ENCODE data around the gene CHCHD4.
"Not testable (repeated sequence)": the region's sequence is repeated elsewhere in the genome, so short reads cannot be mapped to it uniquely, and the experiment has no call there.

The CHCHD4 gene

DNA sequence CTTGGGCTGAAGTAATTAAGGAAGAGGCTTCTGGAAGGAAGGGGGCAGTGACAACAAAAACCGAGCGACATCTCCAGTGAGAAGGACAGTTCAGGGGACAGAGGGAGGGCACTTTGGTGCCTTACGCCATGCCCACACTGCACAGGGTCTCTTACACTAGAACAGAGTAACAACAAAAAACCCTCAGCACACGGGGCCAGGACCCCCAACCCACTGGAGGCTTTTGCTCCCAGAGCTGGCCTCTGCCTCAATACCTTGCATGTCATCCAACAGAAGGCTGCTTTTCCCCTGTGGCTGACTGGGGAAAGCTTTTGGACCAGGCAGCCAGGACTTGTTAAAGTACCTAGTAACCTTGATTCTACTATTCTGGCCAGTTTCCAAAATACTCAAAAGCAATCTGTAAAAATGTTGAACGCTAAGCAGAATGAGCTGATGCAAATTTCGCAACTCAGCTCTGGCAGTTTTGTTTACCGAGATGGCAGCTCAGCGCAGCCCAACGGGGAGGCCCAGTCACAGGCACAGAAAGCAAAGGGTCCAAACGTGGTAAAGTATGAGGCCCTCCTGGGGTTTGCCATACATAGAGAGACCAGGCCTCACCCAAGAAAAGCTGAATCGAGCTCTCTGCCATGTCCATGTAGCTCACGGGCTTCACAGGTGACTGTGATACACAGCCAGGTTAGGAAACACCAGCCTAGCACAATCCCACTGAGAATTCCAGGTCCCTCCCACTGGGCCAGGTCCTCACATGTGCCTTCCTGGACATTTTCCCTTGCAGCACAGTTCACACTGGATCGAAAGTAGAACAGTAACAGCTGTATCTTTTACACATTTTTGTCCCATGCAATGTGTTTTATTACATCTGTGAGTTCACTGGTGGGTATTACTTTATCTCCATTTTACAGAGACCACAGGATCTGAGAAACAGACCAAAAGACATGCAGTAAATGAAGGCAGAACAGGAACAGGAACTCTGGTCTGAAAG lies 6.0 kb downstream of the CHCHD4 start:
- no peak for DNase-seq

DNA sequence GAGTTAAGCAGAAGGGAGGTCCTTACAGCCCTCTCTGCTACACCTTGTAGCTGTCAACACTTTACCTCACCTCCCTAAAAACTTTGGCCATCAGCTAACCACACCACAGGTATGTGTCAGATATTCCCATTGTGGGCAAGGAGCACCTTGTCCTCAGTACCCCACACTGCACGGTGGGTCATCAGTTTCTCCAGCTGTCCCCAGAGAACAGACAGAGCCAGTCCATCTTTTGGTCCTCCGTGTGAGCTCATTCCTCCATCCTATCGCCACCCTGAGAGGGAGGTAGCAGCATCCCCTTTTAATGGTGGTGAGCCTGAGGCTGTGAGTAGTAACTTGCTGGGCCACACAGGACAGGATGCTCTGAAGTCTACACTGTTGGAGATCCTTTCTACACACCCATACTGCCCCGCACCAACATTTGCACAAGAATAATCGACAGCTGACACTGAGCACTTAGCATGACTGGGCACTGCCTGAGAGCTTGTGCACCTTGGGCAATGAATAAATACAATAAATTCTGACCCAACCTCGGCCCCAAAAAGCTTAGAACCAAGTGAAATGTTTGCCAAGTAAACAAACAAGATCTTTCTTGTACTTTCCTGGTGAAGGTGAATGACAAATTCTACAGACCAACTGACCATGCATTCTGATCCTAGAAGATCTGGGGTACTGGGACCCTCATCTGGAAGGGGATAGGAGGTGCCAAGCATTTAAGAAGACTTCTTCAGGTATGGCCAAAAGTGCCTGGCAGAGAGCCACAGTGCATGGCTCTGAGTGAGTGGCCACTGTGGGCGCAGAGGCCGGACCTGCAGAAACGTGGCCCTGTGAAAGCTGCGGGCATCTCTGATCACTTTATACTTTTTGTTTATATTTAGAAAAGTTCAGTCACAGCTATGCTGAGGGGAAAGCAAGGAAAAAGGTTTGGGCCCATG lies 6.9 kb downstream of the CHCHD4 start:
- no peak for DNase-seq

DNA sequence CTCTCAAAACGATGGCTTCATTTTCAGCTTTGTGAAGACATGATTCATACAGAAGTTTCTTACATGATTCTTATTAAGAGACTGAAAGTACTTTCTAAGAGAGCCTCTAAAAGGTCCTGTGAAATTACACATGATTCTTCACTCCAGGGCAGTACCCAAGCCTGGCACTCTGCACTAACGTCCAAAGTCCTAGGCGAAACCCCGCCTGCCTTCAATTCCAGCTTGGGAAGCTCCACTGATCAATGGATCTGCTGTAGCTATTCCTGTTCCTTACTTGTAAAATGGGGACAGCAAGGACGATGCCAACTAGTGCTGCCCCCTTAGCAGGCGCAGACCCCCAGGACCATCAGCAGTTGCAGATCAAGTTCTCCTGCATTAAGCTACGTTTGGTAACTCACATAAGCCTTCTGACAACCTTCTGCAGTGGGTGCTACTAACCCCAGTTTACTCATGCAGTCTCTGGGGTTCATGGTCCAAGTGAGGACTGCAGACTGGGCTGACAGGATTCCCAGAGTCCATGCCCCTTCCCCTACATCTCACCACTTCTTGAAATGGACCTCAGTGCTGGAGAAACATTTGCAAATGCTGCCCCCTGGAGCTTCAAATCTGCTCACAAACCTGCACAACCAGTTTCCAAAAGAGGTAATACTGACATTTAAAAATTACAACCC lies 10.6 kb downstream of the CHCHD4 start:
- no peak for DNase-seq

DNA sequence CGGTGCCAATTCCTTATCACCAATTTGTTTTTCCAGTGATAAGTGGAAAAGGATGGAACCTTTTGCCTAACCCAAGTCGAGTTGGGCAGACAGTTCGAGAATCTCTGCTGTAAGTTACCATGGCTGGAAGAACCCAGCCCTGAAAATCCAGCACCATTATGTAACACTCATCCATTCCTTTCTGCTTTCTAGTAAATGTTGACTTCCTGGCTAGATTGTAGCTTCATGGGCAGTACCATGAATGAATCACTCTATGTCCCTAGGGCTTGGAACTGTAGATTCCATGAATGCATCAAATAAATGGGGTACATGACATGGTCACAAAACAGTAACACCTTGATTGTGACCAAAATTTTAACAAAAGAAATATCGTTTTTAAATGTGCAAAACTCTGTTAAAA lies 14.0 kb downstream of the CHCHD4 start:
- no peak for DNase-seq

DNA sequence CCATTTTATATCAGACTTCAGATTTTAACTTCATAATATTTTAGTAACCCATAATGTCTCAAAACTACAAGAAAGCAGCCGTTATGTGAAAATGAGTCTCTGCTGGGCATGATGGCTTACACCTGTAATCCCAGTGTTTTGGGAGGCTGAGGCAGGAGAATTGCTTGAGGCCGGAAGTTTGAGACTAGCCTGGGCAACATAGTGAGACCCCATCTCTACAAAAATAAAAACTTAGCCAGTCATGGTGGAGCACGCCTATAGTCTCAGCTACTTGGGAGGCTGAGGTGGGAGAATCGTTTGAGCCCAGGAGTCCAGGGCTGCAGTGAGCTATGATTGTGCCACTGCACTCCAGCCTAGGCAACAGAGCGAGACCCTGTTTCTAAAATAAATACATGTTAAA lies 14.8 kb downstream of the CHCHD4 start:
- DNase-seq, result not testable (repeated sequence)

DNA sequence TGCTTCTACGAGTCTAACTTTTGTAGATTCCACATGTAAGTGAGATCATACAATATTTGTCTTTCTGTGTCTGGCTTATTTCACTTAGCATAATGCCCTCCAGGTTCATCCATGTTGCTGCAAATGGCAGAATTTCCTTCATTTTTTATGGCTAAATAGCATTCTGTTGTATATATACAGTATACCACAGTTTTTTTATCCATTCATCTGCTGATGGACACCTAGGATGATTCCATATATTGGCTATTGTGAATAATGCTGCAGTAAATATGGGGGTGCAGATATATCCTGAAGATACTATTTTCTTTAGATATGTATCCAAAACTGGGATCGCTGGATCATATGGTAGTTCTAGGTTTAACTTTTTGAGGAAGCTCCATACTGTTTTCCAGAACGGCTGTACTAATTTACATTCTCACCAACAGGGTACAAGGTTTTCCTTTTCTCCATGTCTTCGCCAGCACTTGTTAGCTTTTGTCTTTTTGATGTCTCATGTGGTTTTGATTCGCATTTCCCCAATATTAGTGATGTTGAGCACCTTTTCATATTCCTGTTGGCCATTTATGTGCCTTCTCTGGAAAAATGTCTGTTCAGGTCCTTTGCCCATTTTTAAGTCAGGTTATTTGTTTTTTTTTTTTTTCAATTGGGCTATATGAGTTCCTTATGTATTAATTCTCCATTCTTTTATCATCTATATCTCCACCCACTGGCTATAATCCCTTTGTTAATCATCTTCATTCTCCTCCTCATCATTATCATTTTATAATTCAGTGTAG lies 26.9 kb downstream of the CHCHD4 start:
- DNase-seq, result no peak

DNA sequence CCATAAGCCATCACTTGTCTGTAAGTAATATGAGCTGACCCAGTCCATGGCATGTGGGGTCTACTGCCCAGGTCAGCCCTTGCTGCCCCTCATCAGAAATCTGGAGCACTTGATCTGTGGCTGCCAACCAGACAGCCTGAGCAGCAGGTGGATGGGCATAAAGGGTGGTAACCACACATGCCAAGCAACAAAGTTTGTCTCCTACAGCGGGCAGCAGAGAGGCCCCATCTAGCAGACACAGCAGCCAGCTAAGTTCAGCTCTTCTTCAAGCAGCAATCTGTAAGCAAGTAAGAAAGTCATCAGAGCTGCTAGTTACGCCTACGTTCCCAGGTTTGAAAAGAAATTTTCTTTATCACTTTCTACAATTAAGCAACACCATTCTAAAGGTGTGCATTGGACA lies 27.9 kb downstream of the CHCHD4 start:
- DNase-seq, result no peak

DNA sequence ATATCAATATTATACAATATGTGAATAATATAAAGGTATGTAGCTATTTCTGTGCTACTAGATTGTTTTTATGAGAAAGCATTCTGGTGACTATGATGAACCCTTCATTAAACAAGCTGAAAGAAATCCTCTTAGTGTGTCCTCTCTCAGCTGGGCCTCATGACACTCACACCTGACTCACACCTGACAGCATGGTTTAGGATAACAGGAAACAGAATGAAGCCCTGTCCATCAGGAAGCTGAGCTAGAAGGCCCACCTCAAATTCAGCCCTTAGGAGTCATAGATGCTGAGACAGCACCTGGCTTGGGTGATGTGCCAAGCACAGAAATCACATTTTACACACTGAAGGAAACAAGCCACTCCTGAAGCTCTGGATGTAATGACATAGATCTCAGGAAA lies 30.8 kb downstream of the CHCHD4 start:
- DNase-seq, result no peak

DNA sequence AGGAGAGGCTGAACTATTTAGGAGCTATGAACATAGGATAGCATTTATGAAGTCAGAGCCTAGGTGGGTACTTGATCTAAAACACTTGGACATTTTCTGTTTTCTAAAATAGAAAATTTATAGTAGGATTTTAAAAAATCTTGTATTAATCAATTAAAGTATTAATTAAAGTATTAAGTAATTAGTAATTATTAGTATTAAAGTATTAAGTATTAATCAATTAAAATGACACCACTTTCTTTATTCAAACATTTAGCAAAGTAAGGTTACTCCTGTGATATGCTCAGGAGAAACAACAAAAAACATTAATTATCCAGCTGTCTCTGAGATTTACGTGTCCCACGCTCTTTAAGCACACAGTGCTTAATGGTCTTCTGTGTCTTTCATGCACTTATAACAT lies 32.2 kb downstream of the CHCHD4 start:
- DNase-seq, result no peak

DNA sequence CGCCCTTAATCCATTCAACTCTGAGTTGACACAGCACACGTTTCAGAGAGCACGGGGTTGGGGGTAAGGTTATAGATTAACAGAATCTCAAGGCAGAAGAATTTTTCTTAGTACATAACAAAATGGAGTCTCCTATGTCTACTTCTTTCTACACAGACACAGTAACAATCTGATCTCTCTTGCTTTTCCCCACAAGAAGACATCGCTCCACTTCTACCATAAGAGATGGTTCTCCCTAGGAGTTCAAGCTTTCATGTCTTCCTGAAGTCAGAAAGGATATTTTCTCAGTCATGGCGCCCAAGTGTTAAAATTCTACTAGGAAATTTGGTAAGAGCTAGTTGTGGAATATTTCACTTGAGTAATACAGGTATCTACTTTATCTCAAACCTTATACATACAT lies 32.7 kb downstream of the CHCHD4 start:
- DNase-seq, result not testable (repeated sequence)

DNA sequence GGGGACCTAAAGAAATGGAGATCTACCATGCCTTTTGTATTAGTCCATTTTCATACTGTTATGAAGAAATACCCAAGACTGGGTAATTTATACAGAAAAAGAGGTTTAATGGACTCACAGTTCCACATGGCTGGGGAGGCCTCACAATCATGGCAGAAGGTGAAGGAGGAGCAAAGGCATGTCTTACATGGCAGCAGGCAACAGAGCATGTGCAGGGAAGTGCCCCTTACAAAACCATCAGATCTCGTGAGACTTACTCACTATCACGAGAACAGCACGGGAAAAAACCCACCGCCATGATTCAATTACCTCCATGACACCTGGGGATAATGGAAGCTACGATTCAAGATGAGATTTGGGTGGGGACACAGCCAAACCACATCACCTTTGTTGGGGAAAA lies 37.2 kb downstream of the CHCHD4 start:
- not testable (repeated sequence) for DNase-seq

DNA sequence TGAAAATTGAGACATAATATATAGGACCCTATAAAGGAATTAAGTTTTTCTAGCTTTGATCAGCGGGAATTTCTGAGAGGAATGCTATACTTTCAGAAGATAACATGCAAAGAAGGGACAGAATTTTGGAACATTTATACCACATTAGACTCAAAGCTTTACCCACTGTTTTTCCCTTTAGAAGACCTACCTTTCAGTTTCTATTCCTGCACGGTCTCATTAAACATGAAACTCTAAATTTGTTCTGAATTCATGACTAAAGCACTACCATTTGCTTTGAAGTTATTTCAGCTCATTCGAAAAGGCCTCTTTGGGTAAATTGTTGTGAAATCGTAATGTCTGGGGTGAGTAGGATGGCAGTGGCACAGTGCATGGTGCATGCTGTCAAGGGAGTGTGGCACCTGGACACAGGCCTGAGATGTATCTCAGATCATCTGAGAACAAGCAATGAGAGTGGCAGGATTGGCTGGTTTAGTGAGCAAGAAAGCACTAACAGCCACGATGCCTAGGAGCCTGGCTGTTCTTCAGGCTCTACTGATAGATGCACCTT lies 42.5 kb downstream of the CHCHD4 start:
- no peak for DNase-seq

DNA sequence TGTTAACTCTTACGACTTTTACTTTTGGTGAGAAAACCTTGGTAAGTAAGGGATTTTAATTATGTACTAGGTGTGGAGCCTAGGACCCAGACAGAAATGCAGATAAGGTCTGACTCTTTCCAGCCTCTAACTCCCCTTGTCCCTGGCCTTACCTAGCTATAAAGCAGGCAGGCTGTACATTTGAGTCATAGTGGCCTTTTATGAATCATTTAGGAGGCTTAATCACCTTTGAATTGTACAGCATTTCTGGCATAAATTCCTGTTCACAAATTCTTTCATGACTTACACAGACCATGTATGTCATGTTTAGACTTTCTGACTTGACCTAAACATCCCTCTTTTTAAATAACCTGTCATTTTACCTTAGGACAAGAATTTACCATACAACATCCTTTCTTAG lies 47.4 kb downstream of the CHCHD4 start:
- DNase-seq, result no peak

DNA sequence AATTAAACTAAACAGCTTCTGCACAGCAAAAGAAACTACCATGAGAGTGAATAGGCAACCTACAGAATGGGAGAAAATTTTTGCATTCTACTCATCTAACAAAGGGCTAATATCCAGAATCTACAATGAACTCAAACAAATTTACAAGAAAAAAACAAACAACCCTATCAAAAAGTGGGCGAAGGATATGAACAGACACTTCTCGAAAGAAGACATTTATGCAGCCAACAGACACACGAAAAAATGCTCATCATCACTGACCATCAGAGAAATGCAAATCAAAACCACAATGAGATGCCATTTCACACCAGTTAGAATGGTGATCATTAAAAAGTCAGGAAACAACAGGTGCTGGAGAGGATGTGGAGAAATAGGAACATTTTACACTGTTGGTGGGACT lies 49.4 kb downstream of the CHCHD4 start:
- DNase-seq, result not testable (repeated sequence)

DNA sequence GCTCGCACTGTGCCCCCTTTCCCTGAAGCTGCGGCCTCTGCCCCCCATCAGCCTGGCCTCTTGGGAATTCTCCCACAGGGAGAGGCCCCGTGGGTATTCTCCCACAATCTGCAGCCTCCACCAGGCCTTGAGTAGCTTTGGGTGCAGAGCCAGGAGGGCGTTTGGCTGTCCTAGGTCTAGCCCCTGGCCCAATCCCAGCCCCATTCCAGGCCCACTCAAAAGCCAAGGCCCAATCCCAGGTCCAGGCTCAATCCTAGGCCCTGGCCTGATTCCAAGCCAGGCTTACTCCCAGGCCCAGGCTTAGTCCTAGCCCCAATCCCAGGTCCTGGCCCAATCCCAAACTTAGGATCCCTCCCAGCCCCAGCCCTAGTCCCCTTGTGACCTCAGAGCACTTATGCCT lies 59.8 kb downstream of the CHCHD4 start:
- no peak for DNase-seq

DNA sequence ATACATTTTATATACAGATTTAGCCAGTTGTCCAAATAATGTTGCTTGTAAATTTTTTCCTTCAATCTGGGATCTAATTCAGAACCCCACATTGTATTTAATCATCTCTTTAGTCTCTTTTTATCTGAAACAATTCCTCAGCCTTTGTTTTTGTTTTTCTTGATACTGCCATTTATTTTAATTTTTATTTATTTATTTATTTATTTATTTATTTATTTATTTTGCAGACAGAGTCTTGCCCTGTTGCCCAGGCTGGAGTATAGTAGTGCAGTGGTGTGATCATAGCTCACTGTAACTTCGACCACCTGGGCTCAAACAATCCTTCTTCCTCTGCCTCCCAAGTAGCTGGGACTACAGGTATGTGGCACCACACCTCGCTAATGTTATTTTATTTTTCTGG lies 61.5 kb downstream of the CHCHD4 start:
- no peak for DNase-seq

All from activated T-cell treated with anti-CD3 and anti-CD28 coated beads for 4 hours (primary cell).